CMK (cell line): ENCODE measurements around the gene DEDD2.
"Not testable (repeated sequence)": the region's sequence is repeated elsewhere in the genome, so short reads cannot be mapped to it uniquely, and the experiment has no call there.

ENCODE experiments used
- DNase-seq: peaks from one replicate; pipeline ENCODE4 v3.0.0-alpha.2; 2010; ENCODE audit warnings: low read depth

DEDD2 gene, protein sequence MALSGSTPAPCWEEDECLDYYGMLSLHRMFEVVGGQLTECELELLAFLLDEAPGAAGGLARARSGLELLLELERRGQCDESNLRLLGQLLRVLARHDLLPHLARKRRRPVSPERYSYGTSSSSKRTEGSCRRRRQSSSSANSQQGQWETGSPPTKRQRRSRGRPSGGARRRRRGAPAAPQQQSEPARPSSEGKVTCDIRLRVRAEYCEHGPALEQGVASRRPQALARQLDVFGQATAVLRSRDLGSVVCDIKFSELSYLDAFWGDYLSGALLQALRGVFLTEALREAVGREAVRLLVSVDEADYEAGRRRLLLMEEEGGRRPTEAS

DNA sequence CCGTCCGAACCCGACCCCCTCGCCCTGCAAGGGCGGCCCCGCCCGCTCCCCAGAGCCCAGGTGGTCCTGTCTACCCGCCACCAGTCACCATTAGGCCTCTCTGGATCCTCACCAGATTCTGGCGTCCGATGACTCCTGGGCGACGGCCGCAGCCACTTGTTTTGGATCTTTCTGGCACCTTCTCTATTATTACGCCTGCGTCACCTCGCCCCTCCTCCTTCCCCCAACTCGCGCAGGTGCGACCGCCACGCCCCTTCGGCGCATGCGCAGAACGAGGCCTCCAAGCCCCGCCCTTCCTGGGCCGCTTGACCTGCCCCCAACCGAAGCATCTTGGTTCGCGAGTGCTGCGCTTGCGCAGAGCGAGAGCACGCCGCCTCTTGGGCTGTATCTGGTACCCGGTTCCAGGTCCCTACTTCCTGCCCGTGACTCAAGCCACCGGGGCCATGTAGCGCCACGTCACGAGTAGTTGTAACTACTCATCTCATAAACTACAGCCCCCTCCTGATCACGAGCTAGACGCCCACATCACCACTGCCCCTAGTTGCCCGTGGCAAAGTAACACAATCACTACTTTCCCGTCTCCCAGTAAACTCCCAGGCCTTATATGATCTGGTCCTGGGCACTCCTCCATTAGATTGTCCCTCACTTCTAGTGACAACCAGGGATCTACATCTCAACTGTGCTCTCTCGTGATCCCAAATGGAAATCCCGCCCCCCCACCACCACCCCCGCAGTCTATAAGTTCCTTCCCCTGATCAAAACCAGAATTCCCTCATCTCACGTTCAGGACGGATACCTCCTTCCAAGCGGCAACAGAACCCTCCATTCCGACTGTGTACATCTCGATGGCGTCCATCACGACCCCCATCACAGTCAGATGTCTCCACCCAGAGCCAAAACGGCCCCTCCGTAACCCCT is at the start of gene DEDD2:
TSS of gene DEDD2 (minus strand) at position 158 of the 918 bp plus-strand sequence. CDS start 670 bp downstream, outside the sequence.
- DNase-seq = peak; percentile 95

DNA sequence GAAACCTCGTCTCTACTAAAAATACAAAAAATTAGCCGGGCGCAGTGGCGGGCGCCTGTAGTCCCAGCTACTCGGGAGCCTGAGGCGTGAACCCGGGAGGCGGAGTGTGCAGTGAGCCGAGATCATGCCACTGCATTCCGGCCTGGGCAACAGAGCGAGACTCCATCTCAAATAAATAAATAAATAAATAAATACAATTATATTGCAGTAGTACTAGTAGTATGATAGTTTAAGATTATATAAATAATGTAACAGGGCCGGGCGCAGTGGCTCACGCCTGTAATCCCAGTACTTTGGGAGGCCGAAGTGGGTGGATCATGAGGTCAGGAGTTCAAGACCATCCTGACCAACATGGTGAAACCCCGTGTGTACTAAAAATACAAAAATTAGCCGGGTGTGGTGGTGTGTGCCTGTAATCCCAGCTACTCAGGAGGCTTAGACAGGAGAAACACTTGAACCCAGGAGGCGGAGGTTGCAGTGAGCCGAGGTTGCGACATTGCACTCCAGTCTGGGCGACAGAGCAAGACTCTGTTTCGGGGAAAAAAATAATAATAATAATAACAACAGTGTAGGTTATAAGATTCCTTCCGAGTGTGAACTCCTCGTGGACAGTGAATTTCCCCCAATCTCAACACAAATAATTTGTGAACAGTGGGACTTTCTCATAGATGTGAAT is 49.6 kb upstream of the DEDD2 start:
- not testable (repeated sequence) for DNase-seq

DNA sequence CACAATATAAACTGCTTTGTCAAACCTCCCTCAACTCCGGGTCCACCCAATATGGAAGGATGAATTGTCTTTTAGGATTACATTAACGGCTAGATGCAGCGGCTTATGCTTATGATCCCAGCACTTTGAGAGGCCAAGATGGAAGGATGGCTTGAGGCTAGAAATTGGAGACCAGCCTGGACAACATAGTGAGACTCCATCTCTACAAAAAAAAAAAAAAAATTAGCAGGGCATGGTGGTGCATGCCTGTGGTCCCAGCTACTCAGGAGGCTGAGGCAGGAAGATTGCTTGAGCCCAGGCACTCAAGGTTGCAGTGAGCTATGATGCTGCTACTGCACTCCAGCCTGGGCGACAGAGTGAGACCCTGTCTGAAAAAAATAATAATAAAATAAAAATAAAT is 48.6 kb upstream of the DEDD2 start:
- DNase-seq = not testable (repeated sequence)

DNA sequence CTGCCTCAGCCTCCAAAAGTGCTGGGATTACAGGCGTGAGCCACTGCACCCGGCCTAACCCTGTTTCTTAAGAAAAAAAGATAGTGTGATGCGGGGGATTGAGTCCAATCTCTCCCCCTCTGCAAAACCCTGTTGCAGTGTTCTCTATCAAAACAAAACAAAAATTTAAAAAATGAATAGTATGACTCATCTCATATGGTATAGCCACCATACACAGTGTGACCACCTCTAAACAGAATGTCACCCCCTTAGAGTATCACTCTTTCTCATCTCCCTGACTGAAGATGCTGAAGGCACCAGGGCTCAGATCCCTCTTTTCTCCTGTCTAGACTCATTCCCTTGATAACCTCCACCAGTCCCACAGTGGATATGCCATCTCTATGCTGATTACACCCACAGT is 44.3 kb upstream of the DEDD2 start:
- DNase-seq = no peak

DNA sequence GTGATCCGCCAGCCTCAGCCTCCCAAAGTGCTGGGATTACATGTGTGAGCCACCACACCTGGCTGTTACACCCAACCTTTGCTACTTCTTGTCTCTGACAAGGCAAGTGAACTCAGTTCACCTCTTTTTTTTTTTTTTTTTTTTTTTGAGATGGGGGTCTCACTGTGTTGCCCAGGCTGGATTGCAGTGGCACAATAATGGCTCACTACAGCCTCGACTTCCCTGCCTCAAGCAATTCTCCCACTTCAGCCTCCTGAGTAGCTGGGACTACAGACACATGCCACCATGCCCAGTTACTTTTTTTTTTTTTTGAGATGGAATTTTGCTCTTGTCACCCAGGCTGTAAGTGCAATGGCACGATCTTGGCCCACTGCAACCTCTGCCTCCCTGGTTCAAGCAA is 40.4 kb upstream of the DEDD2 start:
- not testable (repeated sequence) for DNase-seq

DNA sequence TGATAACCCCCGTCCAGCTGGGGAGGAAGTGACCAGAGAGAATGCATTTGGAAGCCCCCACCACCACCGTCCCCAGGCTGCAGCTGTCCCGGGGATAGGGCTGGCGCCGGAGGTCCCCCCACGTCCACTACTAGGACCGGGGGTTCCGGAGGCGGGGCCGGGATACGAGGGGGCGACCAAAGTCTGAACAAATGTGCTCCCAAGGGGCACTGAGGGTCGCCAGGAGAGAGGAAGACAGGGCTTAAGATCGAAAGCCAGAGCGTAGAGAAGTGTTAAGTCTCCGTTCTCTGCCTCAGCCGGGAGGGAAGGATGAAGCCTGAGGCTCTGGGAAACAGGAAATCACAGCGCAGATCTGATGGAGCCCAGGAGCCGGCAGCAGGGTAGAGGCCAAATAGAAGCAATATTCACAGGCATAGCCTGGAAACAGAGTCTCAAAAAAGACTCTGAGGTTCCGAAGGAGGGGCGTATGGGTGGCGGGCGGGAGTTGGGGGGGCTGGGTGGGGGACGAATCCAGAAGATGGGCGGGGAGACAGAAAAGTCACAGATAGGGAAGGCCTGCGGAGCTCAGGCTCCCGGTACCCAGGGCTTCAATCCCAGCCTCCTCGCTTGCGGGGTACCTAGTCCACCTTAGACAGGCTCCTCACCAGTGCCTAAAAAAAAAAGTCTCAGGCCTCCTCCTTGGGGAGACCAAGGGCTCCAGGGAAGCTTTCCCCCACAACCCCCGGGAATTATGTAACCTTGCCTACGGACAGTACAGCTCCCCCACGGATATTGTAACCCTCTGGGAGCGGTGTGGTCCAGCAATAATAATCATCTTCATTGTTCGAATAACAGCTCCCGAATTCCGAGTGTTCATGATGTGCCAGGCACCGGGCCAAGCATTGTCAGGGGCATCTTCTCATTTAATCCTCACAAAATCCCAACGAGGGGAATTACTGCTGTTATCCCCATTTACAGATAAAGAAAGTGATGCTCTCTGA is 38.6 kb upstream of the DEDD2 start:
- no peak for DNase-seq

DNA sequence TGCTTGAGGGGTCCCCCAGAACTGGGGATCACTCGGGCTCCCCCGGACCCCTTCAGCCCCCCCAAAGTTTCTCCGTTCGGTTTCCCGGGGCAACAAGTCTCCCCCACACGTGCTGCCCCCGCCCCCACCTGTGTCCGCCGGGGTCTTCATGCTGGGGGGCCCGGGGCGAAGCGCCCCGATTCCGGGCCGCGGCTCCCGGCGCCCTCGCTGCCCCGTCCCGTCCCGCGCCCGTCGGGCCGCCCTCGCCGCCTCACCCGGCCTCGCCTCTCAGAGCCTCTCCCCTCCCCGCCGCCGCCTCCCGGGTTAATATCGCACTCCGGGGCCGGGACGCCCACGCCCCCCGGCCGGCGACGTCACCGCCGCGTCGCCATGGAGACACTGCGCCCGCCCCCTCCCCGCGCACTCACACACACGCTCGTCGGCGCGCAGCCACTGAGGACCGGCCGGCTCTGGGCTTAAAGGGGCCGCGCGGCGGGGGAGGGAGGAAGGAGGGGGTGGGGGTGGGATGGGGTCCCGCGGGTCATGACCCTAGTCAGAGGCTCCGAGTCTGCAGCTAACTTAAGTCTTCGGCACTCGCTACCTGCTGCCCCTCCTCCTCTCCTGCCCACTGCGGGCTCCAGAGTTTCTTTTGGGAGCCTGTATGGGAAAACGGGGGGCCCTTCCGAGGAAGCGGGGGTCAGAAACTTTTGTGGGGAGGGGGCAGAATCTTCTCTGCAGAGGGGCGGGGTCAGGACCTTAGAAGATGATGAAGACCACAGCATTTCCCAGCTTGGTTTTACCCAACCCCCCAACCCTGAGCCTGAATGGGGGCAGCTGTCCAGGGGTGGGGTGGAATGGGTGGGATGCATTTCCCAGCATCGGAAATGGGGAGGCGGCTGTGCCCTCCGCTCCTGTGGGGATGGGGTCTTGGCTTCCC is 37.6 kb upstream of the DEDD2 start, which contains the start of gene ERF:
TSS of gene ERF (minus strand) at position 279 of the 916 bp plus-strand sequence. CDS start at position 150, 129 bp downstream.
- DNase-seq = peak; percentile 76

DNA sequence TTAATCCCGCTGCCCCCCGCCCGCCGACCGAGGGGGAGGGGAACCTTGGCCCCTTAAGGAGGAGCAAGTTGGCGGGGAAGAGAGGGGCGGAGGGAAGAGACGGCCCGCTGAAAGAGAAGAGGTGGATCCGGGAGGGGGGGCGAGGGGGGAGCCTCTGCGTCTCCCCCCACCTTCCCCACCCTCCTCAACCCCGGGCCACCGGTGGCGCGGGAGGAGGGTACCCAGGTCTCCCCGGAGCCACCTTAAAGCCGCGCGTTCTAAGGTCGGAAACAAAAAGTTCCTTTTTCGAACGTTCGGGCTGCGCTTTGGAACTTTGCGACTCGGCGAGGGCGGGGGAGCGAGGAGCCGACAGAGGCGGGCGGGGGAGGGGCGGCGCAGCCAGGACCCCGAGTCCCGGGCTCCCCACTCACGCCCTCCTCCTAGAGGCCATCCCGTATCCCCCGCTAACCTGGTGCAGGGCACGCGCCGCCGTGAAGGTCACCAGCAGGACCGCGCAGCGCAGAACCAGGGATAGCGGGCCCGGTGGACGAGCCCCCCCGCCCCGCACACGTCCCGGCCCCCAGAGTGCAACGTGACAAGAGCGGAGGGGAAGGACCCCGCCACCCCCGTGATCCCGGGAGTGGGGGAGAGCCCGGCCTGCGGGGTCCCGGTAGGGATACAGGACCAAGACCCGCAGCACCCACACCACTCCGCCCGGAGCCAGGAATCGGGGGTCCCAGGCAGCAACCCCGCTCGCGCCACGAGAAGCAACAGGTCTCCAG is 36.8 kb upstream of the DEDD2 start:
- peak; percentile 62 for DNase-seq

DNA sequence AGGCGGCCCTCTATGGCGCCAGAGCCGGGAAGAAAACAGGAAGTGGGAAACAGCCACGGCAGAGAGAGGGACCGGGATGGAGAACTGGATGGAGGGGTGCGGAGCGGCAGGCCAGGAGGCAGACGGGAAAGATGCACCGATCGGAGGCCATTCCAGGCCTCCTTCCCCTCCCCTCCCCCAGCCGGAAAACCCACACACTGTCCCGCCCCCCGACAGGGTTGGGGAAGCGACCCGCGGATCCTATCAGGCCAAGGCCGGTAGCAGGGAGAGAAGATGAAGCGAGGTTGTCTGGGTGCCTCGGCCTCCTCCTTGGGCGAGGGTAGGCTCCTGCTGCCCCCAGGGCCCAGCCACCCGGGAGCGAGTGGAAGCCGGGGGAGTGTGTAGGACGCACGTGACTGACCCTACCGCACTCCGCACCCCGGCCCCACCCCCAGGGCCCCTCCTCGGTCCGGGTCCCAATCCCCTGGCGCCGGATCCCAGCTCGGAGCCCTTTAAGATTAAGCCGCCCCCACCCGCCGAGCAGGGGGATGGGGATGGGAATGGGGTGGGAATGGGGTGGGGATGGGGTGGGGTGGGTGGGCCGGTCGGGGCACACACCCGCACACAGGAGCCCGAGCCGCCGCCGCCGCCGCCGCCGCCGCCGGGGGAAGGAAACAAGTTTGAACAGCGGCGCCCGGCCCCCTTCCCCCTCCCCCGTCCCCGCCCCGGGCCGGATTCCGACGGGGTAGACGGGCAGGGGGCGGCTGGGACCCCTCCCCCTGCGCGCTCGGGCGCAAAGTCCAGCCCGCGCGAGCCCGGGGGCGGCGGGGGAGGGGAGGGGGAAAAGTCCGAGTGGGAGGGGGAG is 36.0 kb upstream of the DEDD2 start:
- DNase-seq = peak; percentile 82

DNA sequence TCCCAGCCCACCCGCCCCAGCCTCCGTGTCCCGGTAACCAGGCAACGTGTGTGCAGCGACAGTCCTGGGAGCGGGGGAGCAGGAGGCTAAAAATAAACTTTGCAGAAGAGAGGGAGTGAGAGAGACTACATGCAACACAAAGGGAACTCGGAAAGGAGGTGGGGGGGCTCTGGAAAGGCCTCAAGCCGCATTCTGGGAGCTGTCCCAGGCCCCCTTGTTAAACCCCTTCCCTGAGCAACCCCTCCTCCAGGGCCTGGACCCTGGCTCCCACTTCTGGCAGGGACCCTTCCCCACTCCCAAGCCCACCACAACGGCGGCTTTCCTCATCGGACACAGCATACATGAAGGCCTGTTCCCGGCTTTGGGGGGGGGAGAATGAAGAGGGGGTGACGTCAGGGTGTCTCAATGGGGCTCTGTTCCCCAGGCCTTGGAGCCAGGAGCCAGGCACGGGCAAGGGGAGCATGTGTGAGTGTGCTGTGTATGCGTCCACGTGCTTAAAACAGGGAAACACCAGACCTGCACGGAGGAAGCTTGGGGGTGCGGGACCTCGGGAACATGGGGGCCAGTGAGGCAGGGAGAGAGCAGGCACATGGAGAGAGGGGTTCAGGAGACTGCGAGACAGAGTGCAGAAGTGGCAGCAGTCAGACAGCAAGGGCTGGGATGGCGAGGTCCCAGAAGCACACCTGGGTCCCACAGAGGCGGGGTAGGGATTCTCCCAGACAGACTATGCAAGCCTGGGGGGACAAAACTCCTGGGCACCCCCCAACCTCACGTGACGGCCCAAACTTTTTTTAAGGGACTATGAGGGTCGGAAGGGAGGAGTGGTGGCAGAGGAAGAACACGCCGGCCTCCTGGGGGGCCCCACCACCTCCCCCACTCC is 35.1 kb upstream of the DEDD2 start:
- no peak for DNase-seq

DNA sequence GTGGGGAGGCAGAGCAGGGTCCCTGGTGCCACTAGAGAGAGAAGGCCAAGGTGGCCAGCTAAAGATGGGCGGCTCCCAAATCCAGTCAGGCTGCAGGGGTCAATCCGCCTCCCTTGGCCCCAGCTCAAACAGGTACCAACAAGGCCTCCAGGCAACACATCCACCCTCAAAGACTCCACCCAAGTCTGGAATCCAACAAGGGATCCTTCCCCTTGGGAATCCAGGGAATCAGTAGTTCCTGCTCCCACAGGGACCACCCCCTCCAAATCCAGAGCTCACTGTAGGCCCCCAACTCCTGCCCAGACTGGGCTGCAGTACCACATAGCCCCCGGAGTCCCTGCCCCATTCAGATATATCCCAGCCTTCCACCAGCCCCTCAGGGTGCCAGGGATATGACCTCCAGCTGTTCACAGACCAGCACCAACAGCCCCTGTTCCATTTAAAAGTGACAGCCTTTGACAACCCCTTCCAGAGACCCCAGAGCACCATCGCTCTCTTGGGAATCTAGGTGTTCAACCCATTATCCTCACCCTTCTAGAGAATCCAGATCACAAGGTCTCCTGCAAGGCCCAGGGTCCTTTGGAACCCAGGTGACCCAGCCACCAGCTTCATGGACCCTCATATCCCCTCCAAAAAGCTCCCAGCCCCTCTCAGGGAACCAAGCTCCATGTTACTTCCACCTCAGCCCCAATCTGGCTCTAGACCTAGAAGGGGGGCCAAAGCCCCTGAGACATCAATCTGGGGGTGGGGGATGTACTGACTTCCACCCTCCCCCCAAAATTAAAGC is 34.3 kb upstream of the DEDD2 start:
- DNase-seq = no peak

DNA sequence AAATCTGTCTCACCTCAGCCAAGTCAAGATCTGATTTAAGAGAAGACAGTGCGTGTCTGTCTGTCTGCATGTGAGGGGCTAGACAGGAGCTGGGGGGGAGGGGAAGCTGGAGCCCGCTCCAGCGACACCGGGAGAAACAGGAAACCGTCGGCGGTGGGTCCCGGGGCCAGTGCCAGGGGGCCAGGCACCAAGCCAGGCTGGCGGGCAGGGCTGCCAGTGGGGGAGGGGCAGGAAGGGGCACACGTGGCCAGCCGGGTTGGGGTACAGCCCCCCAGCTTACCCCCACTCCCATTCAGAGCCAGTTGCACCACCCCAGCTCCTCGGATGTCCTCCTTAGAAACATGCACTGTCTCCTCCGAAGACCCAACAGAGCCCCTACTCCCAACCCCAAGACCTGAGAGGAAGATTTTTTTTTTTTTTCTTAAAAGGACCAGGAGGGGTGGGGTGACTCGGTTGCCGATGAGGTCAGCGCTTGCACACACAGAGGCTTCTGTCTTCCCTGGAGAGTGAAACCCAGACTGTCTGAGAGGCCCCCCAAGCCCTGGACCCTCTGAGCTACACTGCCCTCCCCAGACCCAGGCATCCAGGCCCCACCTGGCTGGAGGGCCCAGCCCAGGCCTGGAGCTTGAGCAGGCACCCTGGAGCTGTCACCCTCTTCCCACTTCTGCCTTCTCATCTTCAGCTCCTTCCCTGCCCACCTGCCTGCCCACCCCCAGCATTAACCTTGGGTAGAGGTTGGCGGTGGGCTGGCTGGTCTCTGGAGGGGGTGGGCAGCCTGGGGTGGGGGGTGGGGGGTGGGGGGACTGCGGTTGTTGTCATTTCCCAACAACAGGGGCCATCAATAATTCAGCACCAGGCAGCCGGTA is 33.4 kb upstream of the DEDD2 start:
- DNase-seq = no peak

DNA sequence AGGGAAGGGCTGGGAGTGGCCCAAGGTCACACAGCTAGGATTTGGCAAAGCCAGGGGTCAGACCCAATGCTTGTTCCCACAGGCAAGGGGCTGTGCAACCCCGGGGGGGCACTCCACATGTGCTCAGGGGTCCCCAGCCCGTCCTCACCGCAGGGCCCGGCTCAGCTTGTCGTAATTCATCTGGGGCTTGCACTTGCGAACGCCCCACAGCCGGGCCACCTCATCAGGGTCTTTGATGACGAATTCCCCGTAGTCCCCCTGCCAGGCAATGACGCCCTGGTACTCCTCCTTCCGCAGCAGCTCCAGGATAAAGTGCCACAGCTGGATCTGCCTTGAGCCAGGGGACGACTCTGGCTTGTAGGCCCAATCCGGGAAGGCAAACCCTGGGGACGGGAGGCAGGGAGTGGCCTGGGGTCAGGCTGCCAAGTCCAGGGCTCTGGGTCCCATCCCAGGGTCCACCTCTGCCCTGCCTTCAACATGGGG is 32.7 kb upstream of the DEDD2 start:
- no peak for DNase-seq

DNA sequence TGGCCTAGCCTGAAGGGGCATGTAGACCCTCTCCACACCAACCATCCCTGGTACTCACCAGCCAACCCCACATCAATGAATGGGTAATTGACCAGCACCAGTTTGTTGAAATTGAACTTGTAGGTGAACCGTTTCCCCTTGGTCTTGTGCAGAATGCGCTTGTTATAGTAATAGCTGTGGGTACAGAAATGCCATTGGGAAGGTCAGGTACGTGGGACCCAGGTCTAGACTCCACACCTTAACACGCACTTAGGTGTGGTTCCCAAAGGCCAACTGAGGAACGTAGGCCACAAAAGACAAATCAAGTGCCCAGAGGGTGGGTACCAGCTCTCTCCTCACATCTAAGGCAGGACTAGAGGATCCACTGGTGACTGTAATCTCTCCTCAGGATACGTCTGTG is 32.3 kb upstream of the DEDD2 start:
- no peak for DNase-seq

DNA sequence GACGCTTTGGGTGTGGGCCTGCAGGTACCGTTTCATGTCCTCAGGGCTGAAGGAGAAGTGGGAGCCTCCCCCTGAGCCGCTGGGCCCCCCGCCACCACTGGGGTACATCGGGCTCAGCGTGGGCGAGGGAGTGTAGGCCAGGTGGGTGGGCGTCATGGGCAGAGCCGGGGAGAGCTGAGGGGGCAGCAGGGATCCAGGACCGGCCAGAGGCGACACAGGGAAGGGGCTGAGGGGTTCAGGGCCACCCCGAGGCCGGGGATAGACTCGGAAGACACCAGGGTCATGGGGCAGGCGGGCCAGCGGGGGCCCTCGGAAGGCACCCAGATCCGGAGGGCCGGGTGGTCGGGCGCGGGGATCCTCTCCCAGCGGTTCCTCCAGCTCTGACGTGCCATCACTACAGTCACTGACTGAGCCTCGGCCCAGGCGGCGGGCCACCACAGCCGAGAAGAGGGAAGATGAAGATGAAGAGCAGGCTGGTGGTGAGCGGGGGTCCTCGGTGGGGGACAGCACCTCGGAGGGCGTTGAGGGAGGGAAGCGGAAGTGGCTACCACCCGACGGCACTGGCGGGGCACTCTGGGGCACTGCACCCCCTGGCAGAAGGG is 31.8 kb upstream of the DEDD2 start:
- no peak for DNase-seq
